ENCODE results near the gene HAUS6. TPM values are rescaled to one million over a fixed set of nuclear protein-coding genes. Genes with fewer than 3 reads are reported as not detected.

HAUS6 gene
- total and polyA plus RNA-seq, 2 of the 4 experiments (the other 2 are of a cell fraction): 5.8 to 13.3 TPM

GRCh38 chr9:19030899-19031298 lies 71.8 kb downstream of the HAUS6 start:
- no peak overlapping the region for H2AK5ac ChIP-seq (ENCODE audit: low read depth, low read length)
- H3K9ac ChIP-seq (ENCODE audit: low read depth, low read length): no peak overlapping the region
- no TSS peak for BruUV-seq (replicated peaks)
- in situ Hi-C loops (cut with MboI; ENCODE audit: low sequenced_read_pairs) (loop anchor here (5.0 to 25.0 kb wide), 2 partner anchors 1219 to 1494 kb away; no protein-coding TSS in a partner anchor), intact Hi-C loops (cut with micrococcal nuclease) (no loop called here), dilution Hi-C loops (cut with HindIII; ENCODE audit: low sequenced_read_pairs, unreplicated experiment) (no loop called here)
- no peak overlapping the region for H4K8ac ChIP-seq (ENCODE audit: low read depth in 2 of 2, low read length in 2 of 2)
- no peaks in the 10 kb centered on the region; the same call in none of the 2 replicates for H3K27me3 ChIP-seq (ENCODE audit: control insufficient read depth, insufficient read depth, low read length)
- H2BK5ac ChIP-seq (ENCODE audit: low read depth, low read length, poor library complexity, severe bottlenecking): no peak overlapping the region
- H4K20me1 ChIP-seq (ENCODE audit: insufficient read depth, low read length): no peaks in the 10 kb centered on the region
- no peak overlapping the region for H2BK15ac ChIP-seq (ENCODE audit: low read depth, low read length)
- H2AK9ac ChIP-seq (replicated peaks; ENCODE audit: low read depth, low read length, poor library complexity): no peak overlapping the region
- H3K4me3 ChIP-seq (ENCODE audit: insufficient read depth, low read depth, low read length): no peak overlapping the region
- ChIA-PET POLR2A (ENCODE audit: unreplicated experiment) (no interaction called here), CTCF (no interaction called here)
- H3K9me1 ChIP-seq (ENCODE audit: insufficient read depth, low read length): no peaks in the 10 kb centered on the region
- H3K79me1 ChIP-seq (ENCODE audit: low read depth in 1 of 2, low read length in 2 of 2): no peaks in the 10 kb centered on the region
- no peak overlapping the region for H3K14ac ChIP-seq (replicated peaks; ENCODE audit: low read depth, low read length)
- H2AFZ ChIP-seq (replicated peaks; ENCODE audit: low read length, poor library complexity): no peak overlapping the region
- no peak overlapping the region for H3K56ac ChIP-seq (ENCODE audit: extremely low read depth, insufficient read depth, low read length)
- H3K9me3 ChIP-seq (ENCODE audit: control insufficient read depth, insufficient read depth, low read length): no peaks in the 10 kb centered on the region
- H4K91ac ChIP-seq (ENCODE audit: insufficient read depth, low read depth, low read length): no peak overlapping the region
- no CpG with 5 or more reads among the region's 1 CpG for WGBS, 2 experiments (ENCODE audit: extremely low coverage in 2 of 2, insufficient read length in 1 of 2)
- ATAC-seq (ENCODE audit: low read depth): no peak
- H3K23ac ChIP-seq (ENCODE audit: low read depth, low read length): no peak overlapping the region
- H3K4ac ChIP-seq (ENCODE audit: low read depth, low read length): no peak overlapping the region
- TF ChIP-seq POLR2A (IDR thresholded peaks at IDR 0.05; ENCODE audit: low read depth, low read length) (no peak), SMC3 (IDR thresholded peaks at IDR 0.05; ENCODE audit: low read depth, low read length) (no peak), BHLHE40 (IDR thresholded peaks at IDR 0.05; ENCODE audit: low read depth, low read length) (no peak), MXI1 (IDR thresholded peaks at IDR 0.05; ENCODE audit: borderline replicate concordance, low read depth, low read length) (no peak), CTCF (conservative IDR thresholded peaks at IDR 0.05; ENCODE audit: low read depth, low read length) (no peak), MAFK (IDR thresholded peaks at IDR 0.05; ENCODE audit: low read depth, low read length) (no peak), RAD21 (IDR thresholded peaks at IDR 0.05; ENCODE audit: low read length) (no peak), CEBPB (IDR thresholded peaks at IDR 0.05; ENCODE audit: low read depth, low read length) (no peak), FOS (IDR thresholded peaks at IDR 0.05; ENCODE audit: low read depth, low read length) (no peak), USF2 (IDR thresholded peaks at IDR 0.05; ENCODE audit: low read depth, low read length) (no peak), RCOR1 (IDR thresholded peaks at IDR 0.05; ENCODE audit: insufficient replicate concordance, low read length) (no peak), NFE2L2 (IDR thresholded peaks at IDR 0.05; ENCODE audit: low read depth, low read length) (no peak), MAZ (IDR thresholded peaks at IDR 0.05; ENCODE audit: borderline replicate concordance, low read depth, low read length) (no peak), RFX5 (IDR thresholded peaks at IDR 0.05; ENCODE audit: low read depth, low read length) (no peak)
- H3K27ac ChIP-seq (ENCODE audit: insufficient read depth, low read length): no peak overlapping the region
- H3K4me2 ChIP-seq (ENCODE audit: low read depth, low read length): no peak overlapping the region
- DNase-seq: peak; percentile 13
- no peak overlapping the region for H4K5ac ChIP-seq (ENCODE audit: low read depth, low read length)
- no peaks in the 10 kb centered on the region for H3K4me1 ChIP-seq (ENCODE audit: control insufficient read depth, insufficient read depth, low read length)
- H3K36me3 ChIP-seq (ENCODE audit: control insufficient read depth, insufficient read depth, low read length): no peaks in the 10 kb centered on the region
- H2BK120ac ChIP-seq (ENCODE audit: low read depth, low read length): no peak overlapping the region
- no peak overlapping the region for H2BK20ac ChIP-seq (ENCODE audit: low read depth, low read length)
- H3K18ac ChIP-seq (ENCODE audit: low read depth, low read length): no peak overlapping the region

Data from IMR-90 (cell line).